ENCODE data around the gene CTCF. TPM values are rescaled to one million over a fixed set of nuclear protein-coding genes. Genes with fewer than 3 reads are reported as not detected.
"Not testable (repeated sequence)": the region's sequence is repeated elsewhere in the genome, so short reads cannot be mapped to it uniquely, and the experiment has no call there.

CTCF gene
- total RNA-seq, 1 donor from 2014 or later = 44.0 TPM

GRCh38 chr16:67531247-67531646, 31.1 kb upstream of the CTCF start:
- ATAC-seq = peak; percentile 4
- intact Hi-C loops (cut with DNase I) = no loop called here

GRCh38 chr16:67533024-67533560, 29.2 kb upstream of the CTCF start:
- intact Hi-C loops (cut with DNase I) = no loop called here
- DNase-seq (ENCODE audit: low spot score) = no peak
- ATAC-seq = no peak

More at GRCh38 chr16:67531247-67531646, 31.1 kb upstream of the CTCF start:
- no peak for DNase-seq (ENCODE audit: low spot score)

- DNase-seq (ENCODE audit: low spot score); ATAC-seq; intact Hi-C loops (cut with DNase I): not testable (repeated sequence)
Measured at GRCh38 chr16:67533987-67534386, 28.3 kb upstream of the CTCF start.

- no peak for ATAC-seq
- DNase-seq (ENCODE audit: low spot score) = no peak
- intact Hi-C loops (cut with DNase I) = no loop called here
Measured at GRCh38 chr16:67534431-67534830, 27.9 kb upstream of the CTCF start.

GRCh38 chr16:67535201-67535600, 27.1 kb upstream of the CTCF start:
- ATAC-seq = no peak
- intact Hi-C loops (cut with DNase I) = no loop called here
- no peak for DNase-seq (ENCODE audit: low spot score)

GRCh38 chr16:67537270-67537635, 25.1 kb upstream of the CTCF start:
- peak; percentile 70 for ATAC-seq
- peak; percentile 80 for DNase-seq (ENCODE audit: low spot score)
- intact Hi-C loops (cut with DNase I) = no loop called here

- intact Hi-C loops (cut with DNase I) = no loop called here
- DNase-seq (ENCODE audit: low spot score) (no peak), ATAC-seq (peak; percentile 40)
Measured at GRCh38 chr16:67537636-67538591, 24.4 kb upstream of the CTCF start.

GRCh38 chr16:67538666-67539101, 23.6 kb upstream of the CTCF start:
- ATAC-seq = peak; percentile 18
- intact Hi-C loops (cut with DNase I) = no loop called here
- DNase-seq (ENCODE audit: low spot score) = no peak

GRCh38 chr16:67539271-67539670, 23.1 kb upstream of the CTCF start:
- intact Hi-C loops (cut with DNase I) = no loop called here
- DNase-seq (ENCODE audit: low spot score) (no peak), ATAC-seq (no peak)

GRCh38 chr16:67539691-67540635, 22.4 kb upstream of the CTCF start:
- intact Hi-C loops (cut with DNase I) = no loop called here
- no peak for ATAC-seq
- DNase-seq (ENCODE audit: low spot score) = no peak

- intact Hi-C loops (cut with DNase I) = no loop called here
- ATAC-seq (no peak), DNase-seq (ENCODE audit: low spot score) (no peak)
Measured at GRCh38 chr16:67540756-67541155, 21.6 kb upstream of the CTCF start.

GRCh38 chr16:67541391-67542263, 20.7 kb upstream of the CTCF start:
- ATAC-seq (no peak), DNase-seq (ENCODE audit: low spot score) (no peak)
- intact Hi-C loops (cut with DNase I) = no loop called here

- peak; percentile 2 for ATAC-seq
- intact Hi-C loops (cut with DNase I) = no loop called here
- DNase-seq (ENCODE audit: low spot score) = no peak
Measured at GRCh38 chr16:67542464-67542863, 19.9 kb upstream of the CTCF start.

GRCh38 chr16:67543036-67543435, 19.3 kb upstream of the CTCF start:
- intact Hi-C loops (cut with DNase I) = no loop called here
- ATAC-seq = no peak
- no peak for DNase-seq (ENCODE audit: low spot score)

- intact Hi-C loops (cut with DNase I) = no loop called here
- ATAC-seq = no peak
- no peak for DNase-seq (ENCODE audit: low spot score)
Measured at GRCh38 chr16:67543582-67543981, 18.7 kb upstream of the CTCF start.

GRCh38 chr16:67544329-67544841, 17.9 kb upstream of the CTCF start:
- no peak for ATAC-seq
- DNase-seq (ENCODE audit: low spot score) = no peak
- intact Hi-C loops (cut with DNase I) = no loop called here

GRCh38 chr16:67544844-67545664, 17.3 kb upstream of the CTCF start:
- DNase-seq (ENCODE audit: low spot score) = no peak
- no peak for ATAC-seq
- intact Hi-C loops (cut with DNase I) = no loop called here

- intact Hi-C loops (cut with DNase I) = no loop called here
- ATAC-seq = no peak
- no peak for DNase-seq (ENCODE audit: low spot score)
Measured at GRCh38 chr16:67545665-67546024, 16.7 kb upstream of the CTCF start.
